ENCODE results near the gene RIMS1. TPM values are rescaled to one million over a fixed set of nuclear protein-coding genes. Genes with fewer than 3 reads are reported as not detected.

The RIMS1 gene
- total and polyA plus RNA-seq, 9 of the 15 experiments (the other 6 are each of a cell fraction or from before 2014, with no cell fraction given) = not detected

DNA sequence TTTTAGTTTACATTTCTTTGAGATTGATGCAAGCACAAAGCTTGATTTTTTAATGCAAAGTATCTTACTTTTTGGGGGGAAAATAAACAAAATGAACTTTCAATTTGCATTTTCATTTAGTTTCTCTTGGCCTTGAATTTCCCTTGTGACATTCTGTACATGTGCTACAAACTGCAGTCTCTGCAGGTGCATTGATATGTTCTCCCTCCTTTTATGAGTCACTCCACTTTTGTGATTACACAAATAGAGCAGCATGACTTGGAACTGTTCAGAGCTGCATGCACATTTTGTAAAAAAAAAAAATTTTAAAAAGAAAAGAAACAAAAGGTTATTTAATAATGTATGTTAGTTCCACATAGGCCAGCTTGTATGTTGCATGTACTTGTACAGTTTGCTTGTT lies 515.5 kb downstream of the RIMS1 start:
- H3K9ac ChIP-seq (ENCODE audit: insufficient read depth in 1 of 2, low read depth in 2 of 2, low read length in 2 of 2) = no peak overlapping the region
- ATAC-seq (no peak), FAIRE-seq (no peak), DNase-seq (ENCODE audit: extremely low read depth in 1 of 4, low spot score in 3 of 4) (no peak)
- ChIA-PET CTCF (ENCODE audit: low intra/inter-chr PET ratio) (no interaction called here), POLR2A (interaction anchor here (0.6 kb wide), 1 partner anchor 214 kb away, joined by 3 read pairs; no protein-coding TSS in a partner anchor)
- no peaks in the 10 kb centered on the region for H3K36me3 ChIP-seq (ENCODE audit: control insufficient read depth, insufficient read depth, low read length)
- H3K27me3 ChIP-seq (ENCODE audit: control insufficient read depth in 2 of 2, insufficient read depth in 2 of 2, low read length in 2 of 2) = no peaks in the 10 kb centered on the region
- no peak for TF ChIP-seq CCAR2 (IDR thresholded peaks at IDR 0.05; ENCODE audit: low read depth, low read length)
- TF ChIP-seq, protein P1, sequence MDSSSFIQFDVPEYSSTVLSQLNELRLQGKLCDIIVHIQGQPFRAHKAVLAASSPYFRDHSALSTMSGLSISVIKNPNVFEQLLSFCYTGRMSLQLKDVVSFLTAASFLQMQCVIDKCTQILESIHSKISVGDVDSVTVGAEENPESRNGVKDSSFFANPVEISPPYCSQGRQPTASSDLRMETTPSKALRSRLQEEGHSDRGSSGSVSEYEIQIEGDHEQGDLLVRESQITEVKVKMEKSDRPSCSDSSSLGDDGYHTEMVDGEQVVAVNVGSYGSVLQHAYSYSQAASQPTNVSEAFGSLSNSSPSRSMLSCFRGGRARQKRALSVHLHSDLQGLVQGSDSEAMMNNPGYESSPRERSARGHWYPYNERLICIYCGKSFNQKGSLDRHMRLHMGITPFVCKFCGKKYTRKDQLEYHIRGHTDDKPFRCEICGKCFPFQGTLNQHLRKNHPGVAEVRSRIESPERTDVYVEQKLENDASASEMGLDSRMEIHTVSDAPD (CRISPR knock-in tag; IDR thresholded peaks at IDR 0.05) = no peak
- TF ChIP-seq NCOR1 (IDR thresholded peaks at IDR 0.05) = no peak
- TF ChIP-seq RBM25 (IDR thresholded peaks at IDR 0.05; ENCODE audit: low read depth, low read length, severe bottlenecking) = no peak
- TF ChIP-seq PRMT5 (CRISPR knock-in tag; IDR thresholded peaks at IDR 0.05) = no peak
- no peaks in the 10 kb centered on the region for H3K9me1 ChIP-seq (ENCODE audit: control insufficient read depth, insufficient read depth, low read length)
- no peak overlapping the region for H3K4me3 ChIP-seq
- no peak overlapping the region for H3K4me2 ChIP-seq (ENCODE audit: insufficient read depth, low read length)
- no peaks in the 10 kb centered on the region for H3K9me3 ChIP-seq (replicated peaks; ENCODE audit: control insufficient read depth, insufficient read depth, low read depth, low read length)
- no peak overlapping the region for H2AFZ ChIP-seq (ENCODE audit: low read depth, low read length)
- BruUV-seq (replicated peaks) = no TSS peak
- no peak overlapping the region for H3K27ac ChIP-seq (ENCODE audit: extremely low read depth, low read depth, low read length)
- H3K79me2 ChIP-seq (ENCODE audit: control insufficient read depth, insufficient read depth, low read length) = no peaks in the 10 kb centered on the region
- in situ Hi-C loops (cut with MboI) (loop anchor here (25.0 kb wide), 1 partner anchor 935 kb away; no protein-coding TSS in a partner anchor), intact Hi-C loops (cut with micrococcal nuclease) (no loop called here)
- H3K4me1 ChIP-seq (replicated peaks in 1 of 2; ENCODE audit: control insufficient read depth in 2 of 2, insufficient read depth in 2 of 2, low read length in 2 of 2) = no peaks in the 10 kb centered on the region
- no peaks in the 10 kb centered on the region for H4K20me1 ChIP-seq (replicated peaks; ENCODE audit: control insufficient read depth, insufficient read depth, low read length)

DNA sequence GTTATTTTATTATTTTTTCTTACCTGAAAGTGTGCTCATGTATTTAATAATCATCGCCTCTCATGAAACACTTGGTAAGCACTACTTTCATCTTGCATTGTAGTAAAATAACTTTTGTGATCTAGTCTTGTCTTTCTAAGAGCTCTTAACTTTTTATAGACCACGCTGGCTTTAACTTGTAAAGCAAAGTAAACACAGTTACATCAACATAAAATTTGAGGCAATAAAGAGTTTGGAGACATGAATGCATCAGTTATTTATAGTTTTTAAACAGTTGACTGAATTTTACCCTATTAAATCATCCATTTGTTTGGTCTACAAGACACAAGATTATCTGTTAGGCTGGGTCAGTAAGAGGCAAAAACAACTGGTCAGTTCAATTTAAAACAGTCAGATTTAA lies 517.1 kb downstream of the RIMS1 start:
- FAIRE-seq = no peak

More for the DNA sequence above, 517.1 kb downstream of the RIMS1 start:
- 8% methylated on average over 2 of the region's 2 CpGs for WGBS (ENCODE audit: insufficient coverage, low coverage, missing lambda C conversion rate)
- Histone ChIP-seq H3K9me3 (replicated peaks; ENCODE audit: control insufficient read depth, insufficient read depth, low read depth, low read length) (no peaks in the 10 kb centered on the region), H3K9me1 (ENCODE audit: control insufficient read depth, insufficient read depth, low read length) (no peaks in the 10 kb centered on the region), H3K9ac (ENCODE audit: insufficient read depth in 1 of 2, low read depth in 2 of 2, low read length in 2 of 2) (no peak overlapping the region), H2AFZ (ENCODE audit: low read depth, low read length) (no peak overlapping the region), H3K27ac (ENCODE audit: extremely low read depth, low read depth, low read length) (no peak overlapping the region), H3K4me1 (replicated peaks in 1 of 2; ENCODE audit: control insufficient read depth in 2 of 2, insufficient read depth in 2 of 2, low read length in 2 of 2) (no peaks in the 10 kb centered on the region), H4K20me1 (replicated peaks; ENCODE audit: control insufficient read depth, insufficient read depth, low read length) (no peaks in the 10 kb centered on the region), H3K4me2 (ENCODE audit: insufficient read depth, low read length) (no peak overlapping the region), H3K36me3 (ENCODE audit: control insufficient read depth, insufficient read depth, low read length) (no peaks in the 10 kb centered on the region), H3K4me3 (no peak overlapping the region), H3K79me2 (ENCODE audit: control insufficient read depth, insufficient read depth, low read length) (no peaks in the 10 kb centered on the region), H3K27me3 (ENCODE audit: control insufficient read depth in 2 of 2, insufficient read depth in 2 of 2, low read length in 2 of 2) (no peaks in the 10 kb centered on the region)
- no peak for DNase-seq (ENCODE audit: extremely low read depth in 1 of 4, low spot score in 3 of 4)
- POLR2A ChIA-PET = interaction anchor here (0.6 kb wide), 1 partner anchor 663 kb away, joined by 3 read pairs; no protein-coding TSS in a partner anchor
- in situ Hi-C loops (cut with MboI) = loop anchor here (25.0 kb wide), 1 partner anchor 934 kb away; no protein-coding TSS in a partner anchor
- no TSS peak for BruUV-seq (replicated peaks)
- intact Hi-C loops (cut with micrococcal nuclease) = no loop called here
- TF ChIP-seq TCF7 (IDR thresholded peaks at IDR 0.05; ENCODE audit: borderline replicate concordance) = no peak
- TF ChIP-seq, protein P2, sequence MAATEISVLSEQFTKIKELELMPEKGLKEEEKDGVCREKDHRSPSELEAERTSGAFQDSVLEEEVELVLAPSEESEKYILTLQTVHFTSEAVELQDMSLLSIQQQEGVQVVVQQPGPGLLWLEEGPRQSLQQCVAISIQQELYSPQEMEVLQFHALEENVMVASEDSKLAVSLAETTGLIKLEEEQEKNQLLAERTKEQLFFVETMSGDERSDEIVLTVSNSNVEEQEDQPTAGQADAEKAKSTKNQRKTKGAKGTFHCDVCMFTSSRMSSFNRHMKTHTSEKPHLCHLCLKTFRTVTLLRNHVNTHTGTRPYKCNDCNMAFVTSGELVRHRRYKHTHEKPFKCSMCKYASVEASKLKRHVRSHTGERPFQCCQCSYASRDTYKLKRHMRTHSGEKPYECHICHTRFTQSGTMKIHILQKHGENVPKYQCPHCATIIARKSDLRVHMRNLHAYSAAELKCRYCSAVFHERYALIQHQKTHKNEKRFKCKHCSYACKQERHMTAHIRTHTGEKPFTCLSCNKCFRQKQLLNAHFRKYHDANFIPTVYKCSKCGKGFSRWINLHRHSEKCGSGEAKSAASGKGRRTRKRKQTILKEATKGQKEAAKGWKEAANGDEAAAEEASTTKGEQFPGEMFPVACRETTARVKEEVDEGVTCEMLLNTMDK (IDR thresholded peaks at IDR 0.05; ENCODE audit: borderline replicate concordance, insufficient read depth, low read depth, low read length, poor library complexity, severe bottlenecking) = no peak
- TF ChIP-seq, protein P3, sequence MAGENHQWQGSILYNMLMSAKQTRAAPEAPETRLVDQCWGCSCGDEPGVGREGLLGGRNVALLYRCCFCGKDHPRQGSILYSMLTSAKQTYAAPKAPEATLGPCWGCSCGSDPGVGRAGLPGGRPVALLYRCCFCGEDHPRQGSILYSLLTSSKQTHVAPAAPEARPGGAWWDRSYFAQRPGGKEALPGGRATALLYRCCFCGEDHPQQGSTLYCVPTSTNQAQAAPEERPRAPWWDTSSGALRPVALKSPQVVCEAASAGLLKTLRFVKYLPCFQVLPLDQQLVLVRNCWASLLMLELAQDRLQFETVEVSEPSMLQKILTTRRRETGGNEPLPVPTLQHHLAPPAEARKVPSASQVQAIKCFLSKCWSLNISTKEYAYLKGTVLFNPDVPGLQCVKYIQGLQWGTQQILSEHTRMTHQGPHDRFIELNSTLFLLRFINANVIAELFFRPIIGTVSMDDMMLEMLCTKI (IDR thresholded peaks at IDR 0.05; ENCODE audit: partially characterized antibody) = no peak
- TF ChIP-seq EP300 (IDR thresholded peaks at IDR 0.05; ENCODE audit: low read length) = no peak
- TF ChIP-seq ZNF12 (CRISPR knock-in tag; IDR thresholded peaks at IDR 0.05) = no peak
- TF ChIP-seq EGR1 (conservative IDR thresholded peaks at IDR 0.05) = no peak
- no peak for TF ChIP-seq RBM15 (IDR thresholded peaks at IDR 0.05; ENCODE audit: insufficient read depth, low read length)
- no peak for TF ChIP-seq HLTF (IDR thresholded peaks at IDR 0.05)
- no peak for ATAC-seq
- CTCF ChIA-PET (ENCODE audit: low intra/inter-chr PET ratio) = no interaction called here
